GM18870 (cell line): ENCODE results near the gene COL4A2.
"Not testable (repeated sequence)": the region's sequence is repeated elsewhere in the genome, so short reads cannot be mapped to it uniquely, and the experiment has no call there.

Source experiments
- ATAC-seq: cut with Tn5 transposase; IDR thresholded peaks from one replicate; pipeline ENCODE4 v1.9.1; 2021; ENCODE audit warnings: moderate library complexity; ENCODE audit not compliant: unreplicated experiment

Gene COL4A2

DNA sequence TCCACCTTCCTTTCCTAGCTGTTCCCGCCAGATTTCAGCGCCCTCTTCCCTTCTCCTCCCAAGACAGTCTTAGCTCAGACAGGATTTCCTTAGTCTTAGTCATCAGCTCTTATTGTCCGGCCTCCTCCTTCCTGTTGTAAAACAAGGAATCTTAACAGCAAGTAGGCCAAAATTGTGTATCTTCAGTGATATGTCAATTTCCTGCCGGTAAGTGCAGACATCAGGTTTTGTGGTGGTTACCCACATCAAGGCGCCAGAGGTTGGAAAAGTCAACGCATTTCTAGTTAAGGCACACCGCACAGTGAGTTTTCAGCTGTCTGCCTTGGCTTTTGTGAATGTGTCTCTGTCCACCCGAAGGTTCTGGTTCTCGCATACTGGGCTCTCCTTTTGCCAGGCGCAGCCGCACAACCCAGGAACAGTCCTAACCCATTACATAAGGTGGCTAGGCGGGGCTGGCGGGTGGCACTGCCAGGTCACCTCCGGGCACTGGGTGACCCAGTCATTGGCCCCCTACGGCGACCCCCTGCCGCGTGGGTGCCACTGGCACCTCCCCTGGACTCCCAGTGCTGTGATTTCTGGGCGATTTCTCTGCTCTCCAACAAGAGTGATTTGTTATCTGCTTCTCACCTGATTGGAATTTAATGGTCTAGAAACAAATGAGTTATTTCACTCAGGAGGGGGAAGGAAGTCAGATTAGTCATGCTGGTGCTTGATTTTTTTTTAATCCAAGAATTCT is 12.9 kb downstream of the COL4A2 start:
- no peak for ATAC-seq

DNA sequence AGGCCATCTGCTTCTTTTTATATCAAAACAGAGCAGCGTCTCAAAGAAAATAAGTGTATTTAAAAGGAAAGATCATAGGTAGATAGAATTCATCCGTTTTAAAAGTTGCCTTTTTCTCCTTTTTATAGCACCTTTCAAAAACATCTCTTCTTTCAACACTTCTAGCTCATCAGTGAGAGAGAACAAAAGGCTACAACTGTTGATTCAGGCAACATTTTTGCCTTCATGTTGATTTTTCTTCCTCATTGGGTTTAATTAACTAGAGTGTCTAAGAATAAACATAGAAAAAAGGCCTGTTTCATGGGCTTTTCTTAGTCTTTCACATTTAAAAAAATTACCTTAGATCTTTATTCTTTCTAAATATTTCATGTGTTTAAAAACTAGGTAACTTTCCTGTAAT is 13.6 kb downstream of the COL4A2 start:
- no peak for ATAC-seq

DNA sequence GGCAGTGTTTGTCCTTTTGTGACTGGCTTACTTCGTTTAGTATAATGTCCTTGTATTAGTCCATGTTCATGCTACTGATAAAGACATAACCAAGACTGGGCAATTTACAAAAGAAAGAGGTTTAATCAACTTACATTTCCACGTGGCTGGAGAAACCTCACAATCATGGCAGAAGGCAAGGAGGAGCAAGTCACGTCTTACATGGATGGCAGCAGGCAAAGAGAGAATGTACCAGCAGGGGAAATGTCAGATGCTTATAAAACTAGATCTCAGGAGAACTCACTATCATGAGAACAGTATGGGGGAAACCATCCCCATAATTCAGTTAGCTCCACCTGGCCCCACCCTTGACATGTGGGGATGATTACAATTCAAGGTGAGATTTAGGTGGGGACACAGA is 14.5 kb downstream of the COL4A2 start:
- ATAC-seq: not testable (repeated sequence)

DNA sequence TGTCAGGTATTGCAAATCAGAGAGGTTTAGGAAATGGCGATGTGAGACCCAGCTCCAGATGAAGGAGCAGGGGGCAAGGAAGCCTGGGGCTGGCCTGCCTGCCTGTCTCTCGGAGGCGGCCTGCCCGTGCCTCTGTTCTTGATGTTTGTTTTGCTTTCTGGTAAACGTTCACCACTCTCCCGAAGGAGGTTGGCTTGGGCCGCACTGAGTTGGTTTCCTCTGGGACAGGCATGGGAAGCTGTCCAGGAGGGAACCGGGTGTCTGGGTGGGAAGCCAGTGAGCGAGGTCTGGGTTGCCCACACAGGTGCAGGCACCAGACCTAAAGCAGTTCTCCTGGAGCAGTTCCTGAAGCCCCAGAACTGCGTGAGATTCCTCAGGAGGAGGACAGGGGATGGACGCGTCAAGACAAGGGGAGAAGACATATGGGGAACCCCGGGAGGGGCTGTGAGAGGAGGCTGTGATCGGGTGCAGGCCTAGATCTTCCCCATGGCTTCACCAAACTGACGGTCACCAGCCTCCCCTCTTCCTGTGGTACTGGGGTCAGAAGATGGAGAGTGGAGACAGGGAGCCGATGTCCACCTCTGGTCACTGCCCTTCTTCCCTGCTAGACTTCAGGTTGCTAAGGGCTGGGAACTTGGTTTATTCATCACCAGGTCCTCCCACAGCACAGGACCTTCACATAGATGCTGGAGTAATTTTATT is 15.2 kb downstream of the COL4A2 start:
- no peak for ATAC-seq

DNA sequence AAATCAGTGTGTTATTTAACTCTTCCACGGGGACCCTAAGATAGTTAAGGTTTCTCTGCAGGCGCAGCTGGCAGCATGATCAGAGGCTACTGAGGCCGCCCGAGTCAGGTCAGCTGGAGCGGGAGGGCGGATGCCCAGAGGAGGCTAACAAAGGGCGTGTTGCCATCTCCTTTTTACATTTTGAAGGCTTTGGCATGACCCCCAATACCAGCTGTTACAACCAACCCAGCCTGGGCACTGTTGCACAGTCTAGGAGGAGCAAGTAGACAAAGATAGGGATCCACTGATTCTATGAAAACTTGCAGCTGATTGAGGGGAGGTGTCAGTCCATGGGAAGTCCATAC is 15.7 kb downstream of the COL4A2 start:
- ATAC-seq: no peak

DNA sequence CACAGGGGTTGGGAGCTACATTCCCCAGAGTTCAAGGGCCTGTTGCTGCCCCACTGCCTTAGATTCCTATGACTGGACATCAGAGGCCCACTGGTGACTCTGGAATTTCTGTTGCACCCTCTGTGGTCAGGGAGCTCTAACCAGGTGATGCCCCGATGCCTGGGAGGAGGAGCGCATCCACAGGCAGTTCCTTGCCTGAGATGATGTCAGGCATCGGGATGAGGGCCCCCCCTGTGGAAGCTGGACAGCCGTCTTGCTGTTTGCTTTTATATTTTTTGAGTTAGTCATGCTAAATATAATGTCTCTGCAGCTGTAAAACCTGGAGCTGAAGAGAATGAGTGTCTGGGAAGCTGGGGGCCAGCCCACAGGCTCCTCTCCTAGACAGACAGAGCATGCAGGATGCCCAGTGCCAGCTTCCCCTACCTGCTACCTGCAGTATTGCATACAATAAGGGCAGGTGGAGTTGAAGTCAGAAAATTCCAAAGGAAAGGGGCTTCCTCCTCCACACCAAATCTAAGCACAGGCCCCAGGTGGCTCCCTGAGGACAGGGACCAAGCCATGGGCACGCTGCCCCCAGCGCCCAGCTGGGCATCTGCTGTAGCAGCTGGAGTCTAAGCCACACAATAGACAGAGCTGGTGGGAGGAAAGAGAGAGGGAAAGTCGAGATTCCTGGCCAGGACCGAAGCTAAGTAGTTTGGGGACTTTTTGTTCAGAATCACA is 16.2 kb downstream of the COL4A2 start:
- ATAC-seq: no peak

DNA sequence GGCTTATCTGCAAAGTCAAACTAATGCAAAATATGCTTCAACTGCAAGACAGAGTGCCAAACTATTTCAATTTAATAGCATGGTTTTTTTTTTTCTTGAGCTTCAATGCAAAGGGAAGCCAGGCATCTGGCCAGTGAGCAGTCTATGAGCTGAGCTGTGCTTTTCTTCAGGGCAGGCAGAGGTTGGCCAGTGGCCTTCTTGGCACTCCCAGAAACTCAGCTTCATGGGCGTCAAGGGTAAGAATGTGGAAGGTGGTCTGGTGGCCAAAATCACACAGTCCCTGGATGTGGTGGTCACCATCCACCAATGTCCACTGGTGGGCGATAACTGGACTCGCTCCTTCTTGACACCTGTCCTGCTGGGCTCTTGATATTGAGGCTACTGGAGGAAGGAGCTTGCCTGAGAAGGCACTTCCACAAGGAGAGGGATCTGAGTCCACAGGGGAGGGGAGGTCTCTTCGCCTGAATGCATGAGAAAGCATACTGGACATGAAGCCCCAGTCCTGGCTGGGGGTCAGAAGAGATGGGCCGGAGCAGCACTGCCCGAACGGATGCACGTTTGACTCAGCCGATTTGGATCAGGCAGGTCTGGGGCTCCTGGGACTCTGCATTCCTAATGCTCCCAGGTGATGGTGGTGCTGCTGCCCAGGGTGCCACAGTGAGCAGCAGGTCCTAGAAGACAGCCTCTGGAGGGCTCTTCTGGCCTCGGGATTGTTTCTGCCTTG is 17.1 kb downstream of the COL4A2 start:
- no peak for ATAC-seq

DNA sequence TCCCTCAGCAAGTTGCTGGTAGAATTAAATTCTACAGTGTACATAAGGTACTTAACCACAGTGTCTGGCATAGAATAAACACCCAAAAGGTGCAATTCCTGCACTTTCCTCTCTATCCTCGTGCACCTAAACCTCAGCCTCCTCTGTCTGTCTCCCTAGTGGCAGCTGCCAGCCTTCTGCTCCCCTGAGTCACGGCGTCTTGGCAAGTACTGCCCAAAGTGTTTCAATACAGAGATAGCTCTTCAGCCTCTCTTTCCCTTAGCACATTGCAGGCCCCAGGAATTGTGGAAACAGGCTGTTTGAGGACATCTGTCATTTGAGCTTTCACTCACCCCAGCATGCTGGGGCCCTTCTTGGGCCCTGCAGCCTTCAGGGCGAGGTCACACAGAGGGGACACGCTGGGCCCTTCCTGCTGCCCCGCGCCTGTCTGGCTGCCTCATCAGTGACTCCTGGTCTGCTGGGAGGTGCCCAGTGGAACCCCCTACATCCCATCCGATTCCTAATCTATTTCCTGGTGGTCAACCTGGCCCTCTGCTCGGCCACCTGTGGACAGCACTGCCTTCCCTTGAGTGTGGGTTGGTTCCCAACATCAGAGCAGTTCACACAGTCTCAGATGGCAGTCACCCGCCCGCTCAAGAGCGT is 19.3 kb downstream of the COL4A2 start:
- ATAC-seq: no peak

DNA sequence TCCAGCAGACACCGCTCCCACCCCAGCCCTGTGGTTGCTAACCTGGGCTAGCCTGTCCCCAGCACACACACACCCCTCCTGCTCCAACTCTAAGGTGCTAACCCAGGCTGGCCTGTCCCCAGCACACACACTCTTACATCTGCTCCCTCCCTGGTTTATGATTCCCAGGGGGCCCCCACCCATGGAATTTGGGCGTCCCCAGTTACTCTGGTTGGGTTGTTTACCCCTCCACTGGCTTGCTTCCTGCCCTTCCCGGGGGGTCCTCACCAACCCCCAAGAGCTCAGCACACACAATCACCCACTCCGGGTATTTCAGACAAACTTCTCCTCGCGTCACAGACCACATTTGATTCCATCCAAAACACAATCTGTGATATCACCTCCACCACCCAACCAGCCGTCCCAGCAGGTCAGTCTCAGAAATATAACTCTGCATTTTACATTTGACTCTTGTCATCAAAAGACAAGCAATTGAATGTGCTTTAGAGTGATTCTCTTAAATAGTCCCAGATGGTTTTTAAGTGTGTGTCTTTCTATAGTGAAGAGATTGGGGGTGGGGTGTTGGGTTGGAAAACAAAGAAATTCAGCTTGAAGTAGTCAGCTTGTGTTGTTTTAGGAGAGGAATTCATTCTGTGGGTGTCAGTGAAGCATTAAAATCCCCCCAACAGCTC is 20.1 kb downstream of the COL4A2 start:
- no peak for ATAC-seq

DNA sequence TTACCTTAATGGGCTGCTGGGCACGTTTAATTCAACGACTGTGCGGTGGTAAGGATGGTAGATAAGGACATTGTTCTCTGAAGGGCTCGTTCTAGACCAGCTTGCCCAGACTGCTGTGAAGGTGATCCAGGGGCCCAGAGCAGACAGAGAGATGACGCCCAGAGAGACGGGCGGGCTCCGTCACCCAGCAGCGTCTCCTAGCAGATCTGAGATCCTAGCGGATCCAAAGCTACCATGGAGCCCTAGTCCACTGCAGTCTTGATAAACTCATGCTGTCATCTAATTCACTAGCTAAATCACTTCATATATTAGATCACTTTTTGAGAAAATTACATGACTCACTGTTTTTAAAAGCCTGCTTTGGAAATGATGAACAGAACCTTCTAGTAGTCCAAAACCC is 21.5 kb downstream of the COL4A2 start:
- no peak for ATAC-seq

DNA sequence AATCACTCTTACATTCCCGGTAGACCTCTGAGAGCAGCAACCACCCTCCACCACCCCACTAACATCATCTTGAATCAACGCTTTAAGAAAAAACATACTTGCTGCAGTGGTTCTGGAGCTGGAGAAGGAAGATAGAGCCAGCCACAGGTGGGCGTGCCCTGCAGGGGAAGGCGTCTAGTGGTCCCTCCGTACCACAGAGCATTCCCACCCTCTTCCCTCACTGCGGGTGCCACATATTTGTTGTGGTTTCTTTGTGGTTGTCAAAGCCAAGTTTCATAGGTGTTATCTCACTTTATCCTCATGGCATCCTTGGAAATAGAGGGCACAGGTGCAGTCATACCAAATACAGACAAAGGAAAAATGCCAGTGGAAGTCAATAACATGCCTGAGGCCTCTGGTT is 22.2 kb downstream of the COL4A2 start:
- no peak for ATAC-seq

DNA sequence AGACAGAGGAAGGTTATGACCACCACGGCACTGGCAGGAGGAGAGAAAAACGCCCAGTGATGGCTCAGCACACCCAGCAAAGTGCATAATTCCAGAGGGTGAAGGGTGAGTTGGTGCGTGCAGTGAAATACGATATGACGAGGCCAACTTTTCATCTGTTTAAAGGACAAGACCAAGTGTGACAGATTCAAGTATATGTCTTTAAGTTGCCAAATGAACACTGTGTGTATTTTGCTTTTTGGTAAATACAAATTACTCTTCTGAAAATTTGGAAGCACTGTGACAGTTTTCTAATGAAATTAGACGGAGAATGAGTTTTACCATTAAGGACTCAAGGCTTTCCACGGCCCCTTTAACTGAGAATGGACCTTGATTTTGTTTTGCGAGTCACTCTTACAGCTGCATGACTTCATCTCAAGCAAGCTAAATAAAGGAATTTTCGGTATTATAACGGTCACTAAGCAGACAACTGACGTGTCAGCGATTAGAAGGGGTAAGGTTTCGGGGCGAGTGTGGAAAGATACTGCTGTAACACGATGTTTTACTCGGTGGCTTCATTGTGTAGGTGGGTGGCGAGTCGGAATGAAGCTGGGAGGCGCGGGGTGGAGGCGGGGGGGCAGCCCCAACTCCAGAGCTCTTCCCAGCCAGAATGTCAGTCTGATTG is 22.8 kb downstream of the COL4A2 start:
- no peak for ATAC-seq

DNA sequence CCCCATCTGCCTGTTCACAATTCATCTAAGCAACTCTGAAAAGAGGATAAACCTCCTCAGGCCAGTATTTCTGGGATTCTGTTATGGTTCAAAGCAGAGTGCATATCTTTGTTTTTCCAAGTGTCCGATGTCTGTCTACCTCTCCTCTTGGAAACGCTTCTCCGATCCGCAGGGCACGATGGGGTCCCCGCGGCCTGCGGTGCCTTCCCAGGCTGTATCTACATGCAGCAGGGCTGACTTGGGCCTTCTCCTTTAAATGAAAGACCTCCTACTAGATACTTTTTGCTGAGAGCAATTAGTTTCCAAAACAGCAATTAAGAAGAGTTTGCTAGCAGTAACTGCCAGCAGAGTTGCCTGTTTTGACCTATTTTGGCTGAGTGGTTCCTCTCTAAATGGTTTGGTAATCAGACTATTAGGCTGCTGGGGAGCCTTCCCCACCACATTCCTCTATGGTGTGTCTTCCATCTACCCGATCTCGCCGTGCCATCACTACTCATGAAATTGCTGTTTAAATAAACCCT is 23.5 kb downstream of the COL4A2 start:
- ATAC-seq: no peak

DNA sequence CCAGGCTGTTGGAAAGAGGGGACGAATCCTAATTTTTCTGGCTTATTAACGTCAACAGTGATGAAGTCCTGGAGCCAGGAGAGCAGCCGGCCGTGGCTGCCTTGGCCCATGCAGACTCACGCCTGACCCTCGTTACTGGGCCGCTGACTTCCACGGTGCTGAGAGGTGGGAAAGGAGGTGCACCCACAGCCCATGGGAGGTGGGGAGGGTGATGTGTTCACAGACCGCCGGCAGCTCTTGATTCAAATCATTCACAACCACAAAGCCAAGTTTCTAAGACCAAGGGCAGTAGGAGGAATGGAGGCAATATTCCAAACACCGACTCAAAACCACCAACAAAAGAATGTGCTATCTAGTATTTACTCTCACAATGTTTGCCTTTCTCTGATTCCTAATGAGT is 24.3 kb downstream of the COL4A2 start:
- ATAC-seq: no peak

DNA sequence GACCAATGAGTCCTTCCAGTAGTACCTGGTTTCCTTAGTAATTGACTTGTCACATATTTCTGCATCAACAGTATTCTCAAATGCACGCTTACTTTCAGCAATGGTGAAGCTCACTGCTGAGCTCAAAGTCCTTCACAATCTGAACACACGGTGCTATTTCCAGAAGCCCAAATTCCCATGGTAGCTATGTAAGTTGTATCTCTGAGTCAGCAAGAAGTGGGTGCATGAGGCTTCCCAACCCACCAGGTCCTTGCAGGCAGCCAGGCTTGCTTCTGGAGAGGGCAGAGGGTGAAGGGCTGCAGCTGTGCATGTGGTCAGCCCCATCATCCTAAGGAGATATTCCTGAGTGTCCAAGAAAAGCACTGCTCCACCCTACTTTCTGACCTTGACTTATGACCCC is 25.7 kb downstream of the COL4A2 start:
- no peak for ATAC-seq

DNA sequence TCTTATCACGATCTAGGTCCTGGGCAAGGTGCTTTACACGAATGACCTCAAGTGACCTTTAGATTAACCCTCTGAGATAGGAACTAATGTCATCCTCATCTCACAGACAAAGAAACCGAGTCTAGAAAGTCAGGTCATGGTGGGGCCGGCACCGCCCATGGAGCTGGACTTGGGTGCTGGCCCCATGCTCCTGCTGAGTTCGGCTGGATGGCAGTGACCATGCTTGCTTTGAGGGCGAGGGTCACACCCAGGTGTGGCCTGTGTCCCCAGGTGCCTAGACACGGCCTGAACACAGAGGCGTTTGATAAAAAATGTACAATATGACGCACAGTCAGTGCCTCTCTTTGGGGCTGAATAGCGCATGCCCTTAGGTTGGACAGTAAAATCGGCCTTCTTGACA is 26.8 kb downstream of the COL4A2 start:
- ATAC-seq: no peak

DNA sequence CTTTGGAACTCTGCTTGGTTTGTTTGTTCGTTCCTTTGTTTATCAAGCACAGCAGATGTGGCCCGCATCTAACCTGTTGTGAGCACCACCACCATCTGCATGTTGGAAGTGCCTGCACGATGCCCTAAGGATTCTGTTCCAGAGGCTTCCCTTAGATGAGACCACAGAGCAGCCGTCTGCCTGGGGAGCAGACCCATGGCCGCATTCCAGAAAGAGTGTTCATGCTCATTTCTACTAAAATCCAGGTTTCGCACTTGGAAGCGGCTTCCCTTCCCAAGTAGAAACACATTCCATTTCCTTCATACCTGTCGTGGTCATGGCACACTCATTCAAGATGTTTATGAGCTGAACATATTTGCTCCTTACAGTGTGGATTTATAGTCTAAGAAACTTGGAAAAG is 27.2 kb downstream of the COL4A2 start:
- no peak for ATAC-seq

DNA sequence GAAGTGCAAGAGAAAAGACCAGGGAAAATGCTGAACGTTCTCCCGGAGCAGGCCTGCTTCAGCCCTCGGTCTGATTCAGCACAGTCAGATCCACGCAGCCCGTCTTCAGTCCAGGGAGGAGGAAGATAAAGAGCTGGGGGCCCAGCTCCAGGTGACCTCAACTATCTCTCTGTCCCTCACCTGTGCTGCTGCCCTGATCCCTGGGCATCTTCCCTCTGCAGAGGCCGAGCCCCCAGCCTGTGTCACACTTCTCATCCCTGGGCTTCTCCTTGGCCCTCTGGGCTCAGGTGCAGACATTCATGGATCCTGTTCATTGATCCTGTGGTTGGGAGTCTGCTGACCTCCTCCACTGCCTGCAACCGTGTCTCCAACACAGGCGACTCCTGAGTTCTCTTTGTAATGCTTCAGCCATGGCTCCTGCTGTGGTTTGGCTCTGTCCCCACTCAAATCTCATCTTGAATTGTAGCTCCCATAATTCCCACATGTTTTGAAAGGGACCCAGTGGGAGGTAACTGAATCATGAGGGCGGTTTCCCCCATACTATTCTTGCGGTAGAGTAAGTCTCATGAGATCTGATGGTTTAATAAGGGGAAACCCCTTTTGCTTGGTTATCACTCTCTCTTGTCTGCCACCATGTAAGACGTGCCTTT is 27.9 kb downstream of the COL4A2 start:
- ATAC-seq: no peak

DNA sequence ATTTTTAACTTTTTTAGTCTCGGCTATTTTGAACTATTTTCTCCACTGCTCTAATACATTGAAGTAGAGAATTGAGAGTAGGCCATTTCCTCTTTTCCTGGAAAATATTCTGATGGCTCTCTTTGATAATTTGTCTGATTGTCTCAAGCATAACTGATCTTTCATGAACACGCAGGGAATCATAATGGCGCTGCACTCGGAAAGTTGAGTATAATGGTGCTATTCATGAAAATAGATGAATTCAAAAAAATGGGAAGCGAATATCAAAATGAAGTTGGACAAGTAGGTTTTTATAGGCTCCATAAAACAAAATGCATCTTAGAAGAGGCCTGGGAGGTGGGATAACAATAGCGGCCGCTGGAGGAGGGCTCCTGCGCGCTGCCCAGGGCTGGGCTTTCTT is 29.0 kb downstream of the COL4A2 start:
- no peak for ATAC-seq
